DND-41 (cell line): Measurements from ENCODE around the gene IKZF5.

Source experiments
- CTCF ChIP-seq: IDR thresholded peaks from 2 replicates; pipeline ENCODE4 v1.5.1; 2012; ENCODE audit warnings: borderline replicate concordance, low read length, moderate library complexity, mild to moderate bottlenecking; ENCODE audit not compliant: poor library complexity, severe bottlenecking; ENCODE audit errors: extremely low read depth
- EZH2 ChIP-seq: IDR thresholded peaks from 3 replicates; pipeline ENCODE4 v1.6.1; 2012; ENCODE audit warnings: borderline replicate concordance, low read depth, mild to moderate bottlenecking, moderate library complexity, low read length, inconsistent platforms; ENCODE audit not compliant: severe bottlenecking

GRCh38 chr10:122962405-122962804 is 46.2 kb downstream of the IKZF5 start:
- TF ChIP-seq CTCF = no peak
- no peak for TF ChIP-seq EZH2
